PC-9 (cell line): Measurements from ENCODE around the gene SEMA4B.

Source experiments
- CTCF ChIP-seq: fragments of 200-600 bp; sonication (generic); conservative IDR thresholded peaks from 2 replicates; pipeline ENCODE4 v1.6.1; 2017; ENCODE audit warnings: mixed run types, antibody characterized with exemption, mild to moderate bottlenecking, moderate library complexity
- EZH2 ChIP-seq: fragments of 200-600 bp; sonication (generic); IDR thresholded peaks from 2 replicates; pipeline ENCODE4 v1.8.0; 2017; ENCODE audit warnings: antibody characterized with exemption, low read depth

- TF ChIP-seq CTCF (no peak), EZH2 (no peak)
Measured at GRCh38 chr15:90190606-90191343, 10.4 kb upstream of the SEMA4B start.
